ENCODE measurements around the gene CXCR1. TPM values are rescaled to one million over a fixed set of nuclear protein-coding genes. Genes with fewer than 3 reads are reported as not detected.
"Not testable (repeated sequence)": the region's sequence is repeated elsewhere in the genome, so short reads cannot be mapped to it uniquely, and the experiment has no call there.

Gene CXCR1
- total RNA-seq, 2 donors from 2014 or later, result 0.41 to 4.4 TPM

DNA sequence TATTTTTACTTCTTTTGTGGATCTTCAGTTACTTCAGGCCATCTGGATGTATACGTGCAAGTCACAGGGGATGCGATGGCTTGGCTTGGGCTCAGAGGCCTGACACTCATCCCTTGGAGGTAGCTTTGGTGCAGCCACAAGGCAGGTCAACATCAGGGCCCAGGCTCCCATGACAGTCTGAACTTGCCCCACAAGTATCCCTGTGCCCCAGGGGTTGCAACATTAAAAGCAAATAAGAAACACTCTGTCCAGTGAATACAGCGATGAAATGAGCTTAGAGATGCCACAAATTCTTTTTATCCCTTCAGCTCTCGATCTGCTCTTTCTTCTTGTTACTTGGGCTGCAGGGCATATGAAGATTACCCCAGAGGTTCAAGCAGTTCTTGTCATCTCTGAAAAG lies 13.0 kb upstream of the CXCR1 start:
- H3K27ac ChIP-seq, result no peak overlapping the region
- no peak for TF ChIP-seq CTCF (IDR thresholded peaks at IDR 0.05)
- H3K4me1 ChIP-seq (ENCODE audit: control insufficient read depth in 1 of 2, low read depth in 2 of 2), result no peaks in the 10 kb centered on the region
- no peaks in the 10 kb centered on the region for H3K9me3 ChIP-seq
- H3K4me3 ChIP-seq, result no peak overlapping the region
- H3K36me3 ChIP-seq, result no peaks in the 10 kb centered on the region
- ATAC-seq (ENCODE audit: insufficient number of reproducible peaks, low FRiP score, low read depth) (no peak), DNase-seq (ENCODE audit: low spot score) (no peak)
- H3K27me3 ChIP-seq (replicated peaks; ENCODE audit: insufficient read depth), result no peaks in the 10 kb centered on the region

- Histone ChIP-seq H3K27me3 (replicated peaks; ENCODE audit: insufficient read depth) (no peaks in the 10 kb centered on the region), H3K36me3 (no peaks in the 10 kb centered on the region), H3K4me1 (ENCODE audit: control insufficient read depth in 1 of 2, low read depth in 2 of 2) (no peaks in the 10 kb centered on the region), H3K4me3 (no peak overlapping the region), H3K9me3 (no peaks in the 10 kb centered on the region), H3K27ac (no peak overlapping the region)
- no peak for DNase-seq (ENCODE audit: low spot score)
- no peak for ATAC-seq (ENCODE audit: insufficient number of reproducible peaks, low FRiP score, low read depth)
- TF ChIP-seq CTCF (IDR thresholded peaks at IDR 0.05), result no peak
Measured at GRCh38 chr2:218172845-218173244, 6.1 kb upstream of the CXCR1 start.

DNA sequence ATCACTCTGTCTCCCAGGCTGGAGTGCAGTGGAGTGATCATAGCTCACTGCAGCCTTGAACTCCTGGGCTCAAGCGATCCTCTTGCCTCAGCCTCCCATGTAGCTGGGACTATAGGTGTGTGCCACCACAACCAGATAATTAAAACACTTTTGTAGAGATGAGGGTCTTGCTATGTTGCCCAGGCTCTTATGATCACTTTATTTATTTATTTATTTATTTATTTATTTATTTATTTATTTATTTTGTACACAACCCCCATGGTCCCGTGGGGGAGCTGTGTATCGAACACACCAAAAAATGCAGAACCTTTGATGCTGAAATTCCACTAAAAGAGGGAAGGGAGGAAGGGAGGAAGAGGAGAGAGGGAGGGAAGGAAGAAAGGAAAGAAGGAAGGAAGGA lies 5.0 kb upstream of the CXCR1 start:
- H3K4me3 ChIP-seq; H3K4me1 ChIP-seq (ENCODE audit: control insufficient read depth in 1 of 2, low read depth in 2 of 2); H3K27ac ChIP-seq; H3K27me3 ChIP-seq (replicated peaks; ENCODE audit: insufficient read depth); H3K36me3 ChIP-seq; ATAC-seq (ENCODE audit: insufficient number of reproducible peaks, low FRiP score, low read depth); H3K9me3 ChIP-seq; DNase-seq (ENCODE audit: low spot score): not testable (repeated sequence)

DNA sequence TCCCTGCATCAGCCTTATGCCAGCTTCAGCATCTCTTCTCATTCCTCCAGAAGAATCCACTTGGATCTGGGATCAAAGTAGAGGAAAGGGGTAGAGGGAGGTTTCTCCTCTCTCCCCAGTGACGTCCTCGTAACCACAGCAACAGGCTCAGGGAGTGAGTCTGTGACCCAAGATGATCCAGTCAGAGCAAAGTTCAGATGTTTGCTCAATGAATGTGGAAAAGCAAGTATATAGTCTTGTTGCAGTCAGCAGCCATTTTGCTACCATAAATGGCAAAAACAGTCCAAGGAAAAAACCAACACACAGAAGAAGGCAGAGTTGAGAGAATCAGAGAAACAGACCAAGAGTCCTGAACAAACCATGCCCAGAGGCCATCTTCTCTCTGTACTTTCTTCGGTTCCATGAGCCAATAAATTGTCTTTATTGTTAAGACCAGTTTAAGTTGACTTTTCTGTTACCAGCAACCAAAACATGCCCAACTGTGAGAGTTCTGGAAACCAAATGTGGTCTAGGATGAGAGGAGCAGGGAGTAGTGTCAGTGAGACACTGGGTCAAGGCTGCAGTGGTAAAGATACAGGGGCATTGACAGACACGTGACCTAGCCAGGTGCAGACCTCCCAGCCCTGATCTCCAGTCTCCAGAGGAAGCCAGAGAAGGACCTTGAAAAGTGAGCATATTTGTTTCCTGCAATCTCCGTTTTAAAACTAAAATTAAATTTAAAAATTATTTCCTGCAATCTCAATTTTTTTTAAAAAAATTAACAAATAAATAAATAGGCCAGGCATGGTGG lies 3.2 kb upstream of the CXCR1 start:
- DNase-seq (ENCODE audit: low spot score) (no peak), ATAC-seq (ENCODE audit: insufficient number of reproducible peaks, low FRiP score, low read depth) (no peak)
- Histone ChIP-seq H3K4me3 (no peak overlapping the region), H3K4me1 (ENCODE audit: control insufficient read depth in 1 of 2, low read depth in 2 of 2) (no peaks in the 10 kb centered on the region), H3K36me3 (no peaks in the 10 kb centered on the region), H3K27me3 (replicated peaks; ENCODE audit: insufficient read depth) (no peaks in the 10 kb centered on the region), H3K9me3 (no peaks in the 10 kb centered on the region), H3K27ac (no peak overlapping the region)
- TF ChIP-seq CTCF (IDR thresholded peaks at IDR 0.05), result no peak

GRCh38 chr2:218168635-218169462 lies 2.1 kb upstream of the CXCR1 start:
- DNase-seq (ENCODE audit: low spot score) (no peak), ATAC-seq (ENCODE audit: insufficient number of reproducible peaks, low FRiP score, low read depth) (no peak)
- no peak overlapping the region for H3K27ac ChIP-seq
- H3K9me3 ChIP-seq, result no peaks in the 10 kb centered on the region
- no peak overlapping the region for H3K4me3 ChIP-seq
- H3K36me3 ChIP-seq, result no peaks in the 10 kb centered on the region
- H3K27me3 ChIP-seq (replicated peaks; ENCODE audit: insufficient read depth), result no peaks in the 10 kb centered on the region
- TF ChIP-seq CTCF (IDR thresholded peaks at IDR 0.05), result peak; percentile 60
- H3K4me1 ChIP-seq (ENCODE audit: control insufficient read depth in 1 of 2, low read depth in 2 of 2), result no peaks in the 10 kb centered on the region

Measured in thoracic aorta (tissue), 2 donors.